ENCODE results near the gene INPP5D.

INPP5D gene

DNA sequence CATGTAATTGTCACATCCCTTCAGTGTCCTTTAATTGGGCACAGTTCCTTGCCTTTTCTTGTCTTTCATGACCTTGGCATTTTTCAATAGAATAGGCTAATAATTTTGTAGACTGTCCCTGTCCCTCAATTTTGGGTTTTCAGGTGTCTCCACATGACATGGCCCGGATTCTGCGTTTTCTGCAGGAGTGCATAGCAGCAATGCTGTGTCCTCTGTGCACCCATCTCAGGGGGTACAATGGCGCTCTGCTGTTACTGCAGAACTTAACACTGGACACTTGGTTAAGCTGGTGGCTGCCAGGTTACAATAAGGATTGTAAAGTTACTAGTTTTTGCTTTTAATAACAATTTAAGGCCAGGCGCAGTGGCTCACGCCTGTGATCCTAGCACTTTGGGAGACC lies 51.3 kb downstream of the INPP5D start:
- H2BK120ac ChIP-seq (ENCODE audit: low read depth, low read length) = no peak overlapping the region

DNA sequence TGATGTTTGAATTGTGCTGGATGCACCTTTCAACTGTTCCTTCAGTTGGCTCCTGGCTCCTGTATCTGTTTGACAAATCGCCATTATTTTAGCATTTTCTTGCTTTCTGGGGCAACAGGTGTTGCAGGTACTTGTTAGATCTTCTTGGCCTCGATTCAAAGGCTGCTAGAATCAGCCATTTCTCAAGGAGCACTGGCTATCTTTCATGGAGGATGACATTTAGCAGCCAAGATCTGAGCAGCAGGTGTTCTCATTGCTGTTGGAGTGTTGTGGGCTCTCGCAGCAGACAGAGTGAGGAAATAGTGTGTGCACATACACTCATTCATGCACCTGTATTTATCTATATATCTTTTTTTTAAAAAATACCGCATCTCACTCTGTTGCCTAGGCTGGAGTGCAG lies 52.2 kb downstream of the INPP5D start:
- Histone ChIP-seq H3K27me3 (ENCODE audit: insufficient read depth, low read length, poor library complexity) (no peaks in the 10 kb centered on the region), H3K4me3 (ENCODE audit: low read length) (no peak overlapping the region), H3K23ac (ENCODE audit: low read length) (no peak overlapping the region), H3K79me2 (ENCODE audit: control insufficient read depth, insufficient read depth, low read length) (no peaks in the 10 kb centered on the region), H3K9ac (ENCODE audit: low read length) (no peak overlapping the region), H3K18ac (ENCODE audit: low read length) (no peak overlapping the region), H3K56ac (ENCODE audit: low read length) (no peak overlapping the region), H3K79me1 (ENCODE audit: low read length) (no peaks in the 10 kb centered on the region), H2BK15ac (replicated peaks; ENCODE audit: low read depth) (no peak overlapping the region), H3K4ac (ENCODE audit: low read depth, low read length) (no peak overlapping the region), H4K8ac (ENCODE audit: low read depth, low read length) (no peak overlapping the region), H2BK120ac (ENCODE audit: low read depth, low read length) (no peak overlapping the region), H2AK5ac (ENCODE audit: low read length) (no peak overlapping the region), H3K4me2 (ENCODE audit: low read length) (no peak overlapping the region), H3K4me1 (ENCODE audit: control insufficient read depth, low read depth, low read length) (no peaks in the 10 kb centered on the region), H4K5ac (ENCODE audit: low read length) (no peak overlapping the region), H3K36me3 (ENCODE audit: control insufficient read depth, insufficient read depth, low read length) (no peaks in the 10 kb centered on the region), H3K27ac (ENCODE audit: low read depth, low read length) (no peak overlapping the region), H2BK5ac (ENCODE audit: low read length) (no peak overlapping the region)
- no peak for DNase-seq
- WGBS (ENCODE audit: extremely low coverage, insufficient coverage, low lambda C conversion rate) = no CpG with 5 or more reads among the region's 4 CpGs

More for the DNA sequence above, 51.3 kb downstream of the INPP5D start:
- Histone ChIP-seq H3K4me2 (ENCODE audit: low read length) (no peak overlapping the region), H3K18ac (ENCODE audit: low read length) (no peak overlapping the region), H2AK5ac (ENCODE audit: low read length) (no peak overlapping the region), H4K8ac (ENCODE audit: low read depth, low read length) (no peak overlapping the region), H3K79me2 (ENCODE audit: control insufficient read depth, insufficient read depth, low read length) (no peaks in the 10 kb centered on the region), H2BK5ac (ENCODE audit: low read length) (no peak overlapping the region), H3K36me3 (ENCODE audit: control insufficient read depth, insufficient read depth, low read length) (no peaks in the 10 kb centered on the region), H3K4ac (ENCODE audit: low read depth, low read length) (no peak overlapping the region), H3K23ac (ENCODE audit: low read length) (no peak overlapping the region), H3K79me1 (ENCODE audit: low read length) (no peaks in the 10 kb centered on the region), H3K9ac (ENCODE audit: low read length) (no peak overlapping the region), H2BK15ac (replicated peaks; ENCODE audit: low read depth) (no peak overlapping the region), H3K4me1 (ENCODE audit: control insufficient read depth, low read depth, low read length) (no peaks in the 10 kb centered on the region), H3K4me3 (ENCODE audit: low read length) (no peak overlapping the region), H3K56ac (ENCODE audit: low read length) (no peak overlapping the region), H3K27ac (ENCODE audit: low read depth, low read length) (no peak overlapping the region), H4K5ac (ENCODE audit: low read length) (no peak overlapping the region), H3K27me3 (ENCODE audit: insufficient read depth, low read length, poor library complexity) (no peaks in the 10 kb centered on the region)
- no CpG with 5 or more reads among the region's 5 CpGs for WGBS (ENCODE audit: extremely low coverage, insufficient coverage, low lambda C conversion rate)
- DNase-seq = no peak

DNA sequence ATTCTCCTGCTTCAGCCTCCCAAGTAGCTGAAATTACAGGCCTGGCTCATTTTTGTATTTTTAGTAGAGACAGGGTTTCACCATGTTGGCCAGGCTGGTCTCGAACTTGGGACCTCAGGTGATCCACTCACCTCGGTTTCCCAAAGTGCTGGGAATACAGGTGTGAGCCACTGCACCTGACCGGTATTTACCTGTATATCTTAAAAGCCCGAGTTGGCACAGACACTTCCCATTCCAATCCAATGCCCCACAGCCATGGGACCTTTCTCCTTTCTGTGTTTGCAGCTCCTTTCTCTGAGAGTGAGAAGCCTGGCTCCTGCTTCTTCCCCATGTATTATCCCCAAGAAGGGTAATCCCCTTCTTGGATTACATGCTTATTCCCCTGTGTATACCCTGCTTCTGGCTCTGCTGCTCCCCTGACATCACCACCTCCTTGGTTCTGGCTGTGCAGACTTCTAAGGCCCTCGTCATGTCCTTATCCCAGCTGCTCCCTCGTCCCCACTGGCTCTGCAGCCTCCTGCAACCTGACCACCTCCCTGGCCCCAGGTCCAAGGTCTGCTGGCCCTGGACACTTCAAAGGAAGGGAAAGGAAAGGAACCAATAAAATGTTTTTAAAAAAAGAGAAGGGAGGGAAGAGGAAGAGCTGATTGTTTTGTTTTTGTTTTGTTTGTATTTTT lies 52.8 kb downstream of the INPP5D start:
- no peak overlapping the region for H4K5ac ChIP-seq (ENCODE audit: low read length)
- no peaks in the 10 kb centered on the region for H3K36me3 ChIP-seq (ENCODE audit: control insufficient read depth, insufficient read depth, low read length)
- no peaks in the 10 kb centered on the region for H3K79me2 ChIP-seq (ENCODE audit: control insufficient read depth, insufficient read depth, low read length)
- H3K27me3 ChIP-seq (ENCODE audit: insufficient read depth, low read length, poor library complexity) = no peaks in the 10 kb centered on the region
- no peak overlapping the region for H3K23ac ChIP-seq (ENCODE audit: low read length)
- H2BK5ac ChIP-seq (ENCODE audit: low read length) = no peak overlapping the region
- H3K27ac ChIP-seq (ENCODE audit: low read depth, low read length) = no peak overlapping the region
- no peaks in the 10 kb centered on the region for H3K4me1 ChIP-seq (ENCODE audit: control insufficient read depth, low read depth, low read length)
- no peak overlapping the region for H2AK5ac ChIP-seq (ENCODE audit: low read length)
- no peak overlapping the region for H3K18ac ChIP-seq (ENCODE audit: low read length)
- WGBS (ENCODE audit: extremely low coverage, insufficient coverage, low lambda C conversion rate) = no CpG with 5 or more reads among the region's 6 CpGs
- no peak overlapping the region for H3K4ac ChIP-seq (ENCODE audit: low read depth, low read length)
- no peak overlapping the region for H4K8ac ChIP-seq (ENCODE audit: low read depth, low read length)
- H3K4me3 ChIP-seq (ENCODE audit: low read length) = no peak overlapping the region
- H3K9ac ChIP-seq (ENCODE audit: low read length) = no peak overlapping the region
- no peak overlapping the region for H2BK120ac ChIP-seq (ENCODE audit: low read depth, low read length)
- no peak overlapping the region for H3K4me2 ChIP-seq (ENCODE audit: low read length)
- H3K79me1 ChIP-seq (ENCODE audit: low read length) = no peaks in the 10 kb centered on the region
- no peak overlapping the region for H3K56ac ChIP-seq (ENCODE audit: low read length)
- H2BK15ac ChIP-seq (replicated peaks; ENCODE audit: low read depth) = no peak overlapping the region
- DNase-seq = no peak

DNA sequence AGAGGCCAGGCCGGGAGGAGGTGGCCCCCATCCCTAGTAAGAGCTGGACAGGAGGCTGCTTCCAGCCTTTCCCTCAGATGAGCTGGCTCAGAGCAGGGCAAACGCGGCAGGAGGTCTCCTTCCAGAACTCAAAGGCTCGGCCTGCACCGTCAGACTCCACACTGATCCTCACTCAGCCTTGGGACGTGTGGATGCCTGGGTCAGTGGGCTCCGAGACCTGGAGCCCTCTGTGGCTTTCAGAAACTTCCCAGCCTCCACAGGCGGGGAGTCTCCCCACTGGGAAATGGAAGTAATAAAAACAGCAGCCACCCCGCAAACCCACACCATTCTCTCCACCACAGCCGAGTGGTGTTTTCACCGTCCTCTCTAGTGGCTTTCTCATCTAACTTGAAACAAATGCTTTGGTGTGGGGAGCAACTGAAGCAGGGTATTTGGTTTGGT lies 54.3 kb downstream of the INPP5D start:
- Histone ChIP-seq H3K56ac (ENCODE audit: low read length) (no peak overlapping the region), H3K79me1 (ENCODE audit: low read length) (no peaks in the 10 kb centered on the region), H3K4me3 (ENCODE audit: low read length) (no peak overlapping the region), H3K4me1 (ENCODE audit: control insufficient read depth, low read depth, low read length) (no peaks in the 10 kb centered on the region), H3K23ac (ENCODE audit: low read length) (no peak overlapping the region), H3K4ac (ENCODE audit: low read depth, low read length) (no peak overlapping the region), H2BK120ac (ENCODE audit: low read depth, low read length) (no peak overlapping the region), H2AK5ac (ENCODE audit: low read length) (no peak overlapping the region), H4K5ac (ENCODE audit: low read length) (no peak overlapping the region), H3K36me3 (ENCODE audit: control insufficient read depth, insufficient read depth, low read length) (no peaks in the 10 kb centered on the region), H3K9ac (ENCODE audit: low read length) (no peak overlapping the region), H3K79me2 (ENCODE audit: control insufficient read depth, insufficient read depth, low read length) (no peaks in the 10 kb centered on the region), H3K27me3 (ENCODE audit: insufficient read depth, low read length, poor library complexity) (no peaks in the 10 kb centered on the region), H2BK5ac (ENCODE audit: low read length) (no peak overlapping the region), H3K18ac (ENCODE audit: low read length) (no peak overlapping the region), H4K8ac (ENCODE audit: low read depth, low read length) (no peak overlapping the region), H3K4me2 (ENCODE audit: low read length) (no peak overlapping the region), H2BK15ac (replicated peaks; ENCODE audit: low read depth) (no peak overlapping the region), H3K27ac (ENCODE audit: low read depth, low read length) (no peak overlapping the region)
- no CpG with 5 or more reads among the region's 11 CpGs for WGBS (ENCODE audit: extremely low coverage, insufficient coverage, low lambda C conversion rate)
- DNase-seq = no peak

DNA sequence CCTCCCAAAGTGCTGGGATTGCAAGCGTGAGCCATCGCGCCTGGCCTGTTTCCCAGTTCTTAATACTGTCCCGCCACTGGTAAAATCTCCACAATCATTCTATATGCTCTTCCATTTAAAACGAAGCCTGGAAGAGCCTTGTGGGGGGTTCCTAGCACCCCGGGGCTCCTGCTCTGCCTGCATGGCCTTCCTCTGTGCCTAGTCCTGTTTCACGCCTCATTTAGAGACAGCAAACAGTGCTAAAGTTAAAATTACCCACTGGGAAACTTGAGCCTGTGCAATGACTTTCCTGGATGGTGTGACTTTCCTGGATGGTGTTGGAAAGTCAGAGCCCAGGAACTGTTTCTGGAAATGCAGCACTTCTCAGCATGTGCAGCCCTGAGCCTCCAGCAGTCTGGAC lies 55.0 kb downstream of the INPP5D start:
- Histone ChIP-seq H3K18ac (ENCODE audit: low read length) (no peak overlapping the region), H2BK120ac (ENCODE audit: low read depth, low read length) (no peak overlapping the region), H3K27ac (ENCODE audit: low read depth, low read length) (no peak overlapping the region), H4K8ac (ENCODE audit: low read depth, low read length) (no peak overlapping the region), H2AK5ac (ENCODE audit: low read length) (no peak overlapping the region), H3K4me2 (ENCODE audit: low read length) (no peak overlapping the region), H3K23ac (ENCODE audit: low read length) (no peak overlapping the region), H3K56ac (ENCODE audit: low read length) (no peak overlapping the region), H3K4ac (ENCODE audit: low read depth, low read length) (no peak overlapping the region), H3K4me1 (ENCODE audit: control insufficient read depth, low read depth, low read length) (no peaks in the 10 kb centered on the region), H3K9ac (ENCODE audit: low read length) (no peak overlapping the region), H3K27me3 (ENCODE audit: insufficient read depth, low read length, poor library complexity) (no peaks in the 10 kb centered on the region), H3K36me3 (ENCODE audit: control insufficient read depth, insufficient read depth, low read length) (no peaks in the 10 kb centered on the region), H3K79me2 (ENCODE audit: control insufficient read depth, insufficient read depth, low read length) (no peaks in the 10 kb centered on the region), H3K79me1 (ENCODE audit: low read length) (no peaks in the 10 kb centered on the region), H2BK5ac (ENCODE audit: low read length) (no peak overlapping the region), H4K5ac (ENCODE audit: low read length) (no peak overlapping the region), H3K4me3 (ENCODE audit: low read length) (no peak overlapping the region), H2BK15ac (replicated peaks; ENCODE audit: low read depth) (no peak overlapping the region)
- WGBS (ENCODE audit: extremely low coverage, insufficient coverage, low lambda C conversion rate) = no CpG with 5 or more reads among the region's 7 CpGs
- DNase-seq = no peak

DNA sequence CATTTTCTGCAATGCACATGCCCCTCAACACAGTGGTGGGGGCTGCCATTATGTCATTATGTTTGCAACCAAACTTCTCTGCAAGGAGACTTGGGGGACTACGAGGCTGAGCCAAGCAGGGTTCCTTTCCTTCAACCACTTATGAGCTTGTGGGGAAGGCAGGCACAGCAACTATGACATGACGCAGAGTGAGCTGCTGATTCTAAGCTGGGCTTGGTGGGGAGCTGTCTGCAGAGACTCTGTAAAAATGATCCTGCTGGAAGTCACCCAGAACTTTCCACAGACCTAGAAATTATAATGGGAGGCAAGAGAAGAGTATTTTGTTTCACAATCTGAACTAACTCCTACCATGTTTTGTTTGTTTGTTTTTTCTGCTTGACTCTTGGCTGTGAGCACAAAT lies 55.6 kb downstream of the INPP5D start:
- no peak overlapping the region for H2BK15ac ChIP-seq (replicated peaks; ENCODE audit: low read depth)
- no peak overlapping the region for H3K27ac ChIP-seq (ENCODE audit: low read depth, low read length)
- H3K18ac ChIP-seq (ENCODE audit: low read length) = no peak overlapping the region
- H3K23ac ChIP-seq (ENCODE audit: low read length) = no peak overlapping the region
- no peak overlapping the region for H2BK5ac ChIP-seq (ENCODE audit: low read length)
- no peak overlapping the region for H3K4me3 ChIP-seq (ENCODE audit: low read length)
- no peaks in the 10 kb centered on the region for H3K36me3 ChIP-seq (ENCODE audit: control insufficient read depth, insufficient read depth, low read length)
- no CpG with 5 or more reads among the region's 2 CpGs for WGBS (ENCODE audit: extremely low coverage, insufficient coverage, low lambda C conversion rate)
- no peak overlapping the region for H4K8ac ChIP-seq (ENCODE audit: low read depth, low read length)
- H4K5ac ChIP-seq (ENCODE audit: low read length) = no peak overlapping the region
- no peak overlapping the region for H2AK5ac ChIP-seq (ENCODE audit: low read length)
- no peak overlapping the region for H3K4me2 ChIP-seq (ENCODE audit: low read length)
- H3K9ac ChIP-seq (ENCODE audit: low read length) = no peak overlapping the region
- no peak overlapping the region for H3K4ac ChIP-seq (ENCODE audit: low read depth, low read length)
- H3K27me3 ChIP-seq (ENCODE audit: insufficient read depth, low read length, poor library complexity) = no peaks in the 10 kb centered on the region
- no peak overlapping the region for H3K56ac ChIP-seq (ENCODE audit: low read length)
- H2BK120ac ChIP-seq (ENCODE audit: low read depth, low read length) = no peak overlapping the region
- no peak for DNase-seq
- no peaks in the 10 kb centered on the region for H3K79me1 ChIP-seq (ENCODE audit: low read length)
- no peaks in the 10 kb centered on the region for H3K4me1 ChIP-seq (ENCODE audit: control insufficient read depth, low read depth, low read length)
- H3K79me2 ChIP-seq (ENCODE audit: control insufficient read depth, insufficient read depth, low read length) = no peaks in the 10 kb centered on the region

Measured in mesendoderm (in vitro differentiated cells).